ENCODE measurements around the gene GCK.

GCK gene

DNA sequence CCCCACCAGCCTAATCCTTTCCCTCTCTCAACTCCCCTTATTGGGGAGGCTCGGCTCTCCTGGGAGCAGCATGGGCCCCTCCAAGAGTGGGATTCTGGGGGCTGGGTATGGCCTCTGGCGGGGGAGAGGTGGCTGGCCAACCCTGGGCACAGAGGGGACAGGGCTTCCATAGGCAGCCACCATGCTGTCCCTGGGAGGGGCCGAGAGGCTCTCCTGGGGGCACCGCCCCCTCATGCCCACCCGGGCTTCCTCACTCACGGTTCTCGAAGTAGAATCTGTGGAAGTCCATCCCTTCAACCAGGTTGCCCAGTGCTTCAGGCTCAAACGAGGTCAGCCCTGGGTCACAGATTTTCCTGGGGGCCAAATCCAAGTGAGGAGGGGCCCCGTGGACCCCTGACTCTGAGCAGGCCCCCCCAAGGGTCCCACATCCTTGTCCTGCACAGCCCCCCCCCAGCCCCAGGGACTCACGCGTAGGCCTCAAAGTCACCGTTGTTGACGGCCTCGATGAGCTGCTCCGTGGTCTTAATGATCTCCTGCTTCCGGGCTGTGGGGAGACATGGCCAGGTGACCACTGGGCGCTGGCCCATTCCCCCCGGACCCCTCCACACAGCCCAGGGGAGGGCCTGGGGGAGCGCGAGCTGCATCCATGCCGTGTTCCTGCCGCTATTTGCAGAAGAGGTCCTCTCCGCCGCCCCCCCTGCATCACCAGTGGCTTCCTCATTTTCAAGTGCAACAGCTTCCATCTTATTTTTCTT is 31.3 kb upstream of the GCK start:
- TF ChIP-seq, protein P1, sequence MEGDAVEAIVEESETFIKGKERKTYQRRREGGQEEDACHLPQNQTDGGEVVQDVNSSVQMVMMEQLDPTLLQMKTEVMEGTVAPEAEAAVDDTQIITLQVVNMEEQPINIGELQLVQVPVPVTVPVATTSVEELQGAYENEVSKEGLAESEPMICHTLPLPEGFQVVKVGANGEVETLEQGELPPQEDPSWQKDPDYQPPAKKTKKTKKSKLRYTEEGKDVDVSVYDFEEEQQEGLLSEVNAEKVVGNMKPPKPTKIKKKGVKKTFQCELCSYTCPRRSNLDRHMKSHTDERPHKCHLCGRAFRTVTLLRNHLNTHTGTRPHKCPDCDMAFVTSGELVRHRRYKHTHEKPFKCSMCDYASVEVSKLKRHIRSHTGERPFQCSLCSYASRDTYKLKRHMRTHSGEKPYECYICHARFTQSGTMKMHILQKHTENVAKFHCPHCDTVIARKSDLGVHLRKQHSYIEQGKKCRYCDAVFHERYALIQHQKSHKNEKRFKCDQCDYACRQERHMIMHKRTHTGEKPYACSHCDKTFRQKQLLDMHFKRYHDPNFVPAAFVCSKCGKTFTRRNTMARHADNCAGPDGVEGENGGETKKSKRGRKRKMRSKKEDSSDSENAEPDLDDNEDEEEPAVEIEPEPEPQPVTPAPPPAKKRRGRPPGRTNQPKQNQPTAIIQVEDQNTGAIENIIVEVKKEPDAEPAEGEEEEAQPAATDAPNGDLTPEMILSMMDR (IDR thresholded peaks at IDR 0.05; ENCODE audit: low read depth, low read length, poor library complexity, severe bottlenecking) = no peak
- TF ChIP-seq EZH2phosphoT487 (IDR thresholded peaks at IDR 0.05; ENCODE audit: borderline replicate concordance, low read length) = no peak
- Histone ChIP-seq H3K4me2 (ENCODE audit: low read length) (no peak overlapping the region), H3K36me3 (ENCODE audit: control insufficient read depth, low read length) (no peaks in the 10 kb centered on the region), H3K4me3 (ENCODE audit: low read length) (no peak overlapping the region), H3K9me3 (ENCODE audit: control insufficient read depth, insufficient read depth, low read length) (no peaks in the 10 kb centered on the region), H3K27ac (ENCODE audit: low read depth, low read length) (no peak overlapping the region), H3F3A (ENCODE audit: control insufficient read depth, insufficient read depth) (no peaks in the 10 kb centered on the region), H3K79me2 (ENCODE audit: control insufficient read depth, low read length) (no peaks in the 10 kb centered on the region), H3K27me3 (ENCODE audit: control insufficient read depth, low read length) (no peaks in the 10 kb centered on the region), H4K20me1 (ENCODE audit: control insufficient read depth, insufficient read depth, low read depth, low read length) (no peaks in the 10 kb centered on the region), H3K4me1 (ENCODE audit: control insufficient read depth, low read length) (no peaks in the 10 kb centered on the region), H3K9me2 (replicated peaks; ENCODE audit: control insufficient read depth, low read length) (no peaks in the 10 kb centered on the region)

DNA sequence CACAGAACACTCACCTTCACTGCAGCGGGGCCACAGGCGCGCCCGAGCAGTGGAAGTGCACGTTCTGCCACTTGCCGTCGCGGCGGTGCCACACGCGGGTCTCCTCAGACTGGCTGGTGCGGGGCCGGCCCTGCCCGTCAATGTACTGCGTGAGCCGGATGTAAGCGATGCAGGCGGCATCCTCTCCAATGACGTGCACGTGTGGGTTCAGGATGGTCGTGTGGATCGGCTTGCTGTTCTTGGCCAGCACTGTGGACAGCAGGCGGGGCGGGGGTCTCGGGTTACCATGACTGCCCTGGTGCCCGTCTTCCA is 30.8 kb upstream of the GCK start:
- Histone ChIP-seq H3K4me3 (ENCODE audit: low read length) (no peak overlapping the region), H3K9me3 (ENCODE audit: control insufficient read depth, insufficient read depth, low read length) (no peaks in the 10 kb centered on the region), H3K4me1 (ENCODE audit: control insufficient read depth, low read length) (no peaks in the 10 kb centered on the region), H3K9me2 (replicated peaks; ENCODE audit: control insufficient read depth, low read length) (no peaks in the 10 kb centered on the region), H3K27ac (ENCODE audit: low read depth, low read length) (no peak overlapping the region), H3K4me2 (ENCODE audit: low read length) (no peak overlapping the region), H3K27me3 (ENCODE audit: control insufficient read depth, low read length) (no peaks in the 10 kb centered on the region), H4K20me1 (ENCODE audit: control insufficient read depth, insufficient read depth, low read depth, low read length) (no peaks in the 10 kb centered on the region), H3K36me3 (ENCODE audit: control insufficient read depth, low read length) (no peaks in the 10 kb centered on the region), H3F3A (ENCODE audit: control insufficient read depth, insufficient read depth) (no peaks in the 10 kb centered on the region), H3K79me2 (ENCODE audit: control insufficient read depth, low read length) (no peaks in the 10 kb centered on the region)
- TF ChIP-seq, protein P1 (IDR thresholded peaks at IDR 0.05; ENCODE audit: low read depth, low read length, poor library complexity, severe bottlenecking) = no peak
- TF ChIP-seq EZH2phosphoT487 (IDR thresholded peaks at IDR 0.05; ENCODE audit: borderline replicate concordance, low read length) = no peak

DNA sequence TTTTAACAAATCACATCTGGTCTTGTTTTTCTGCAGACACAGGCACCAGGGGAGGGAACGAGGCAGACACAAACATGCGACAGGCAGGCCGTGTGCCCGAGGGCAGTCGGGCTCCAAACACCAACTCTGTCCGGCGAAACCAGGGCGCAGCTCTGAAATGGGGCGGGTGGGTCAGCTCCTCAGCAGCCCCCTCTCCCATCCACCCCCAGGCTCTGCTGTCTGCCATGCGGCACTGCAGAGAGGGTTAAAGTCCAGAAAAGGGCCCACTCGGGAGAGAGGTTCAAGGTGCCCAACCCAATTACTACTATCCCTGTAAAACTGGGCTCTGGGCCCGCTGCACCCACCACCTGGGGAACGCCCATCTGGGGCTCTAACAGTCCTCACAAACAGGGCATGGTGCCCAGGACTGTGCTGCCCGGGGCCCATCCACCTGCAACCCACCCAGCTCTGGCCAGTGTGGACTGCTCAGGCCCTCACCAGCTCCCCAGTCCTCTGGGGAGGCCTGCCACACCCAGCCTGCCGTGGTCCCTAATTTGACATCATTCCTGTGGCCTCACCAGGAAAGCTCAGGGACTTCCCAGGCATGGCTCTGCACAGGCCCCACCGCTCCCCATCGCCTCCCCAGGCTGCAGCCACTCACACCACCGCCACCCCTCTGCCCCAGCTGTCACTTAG is 30.3 kb upstream of the GCK start:
- Histone ChIP-seq H3K9me3 (ENCODE audit: control insufficient read depth, insufficient read depth, low read length) (no peaks in the 10 kb centered on the region), H3K27ac (ENCODE audit: low read depth, low read length) (no peak overlapping the region), H3F3A (ENCODE audit: control insufficient read depth, insufficient read depth) (no peaks in the 10 kb centered on the region), H3K27me3 (ENCODE audit: control insufficient read depth, low read length) (no peaks in the 10 kb centered on the region), H3K9me2 (replicated peaks; ENCODE audit: control insufficient read depth, low read length) (no peaks in the 10 kb centered on the region), H3K4me1 (ENCODE audit: control insufficient read depth, low read length) (peaks cover 2% of the 10 kb centered on the region), H3K79me2 (ENCODE audit: control insufficient read depth, low read length) (no peaks in the 10 kb centered on the region), H3K4me2 (ENCODE audit: low read length) (no peak overlapping the region), H3K36me3 (ENCODE audit: control insufficient read depth, low read length) (peaks cover 3% of the 10 kb centered on the region; the same call in 1 of the 2 replicates), H4K20me1 (ENCODE audit: control insufficient read depth, insufficient read depth, low read depth, low read length) (no peaks in the 10 kb centered on the region; the same call in 1 of the 2 replicates), H3K4me3 (ENCODE audit: low read length) (no peak overlapping the region)
- TF ChIP-seq, protein P1 (IDR thresholded peaks at IDR 0.05; ENCODE audit: low read depth, low read length, poor library complexity, severe bottlenecking) = no peak
- no peak for TF ChIP-seq EZH2phosphoT487 (IDR thresholded peaks at IDR 0.05; ENCODE audit: borderline replicate concordance, low read length)
